Measurements from ENCODE around the gene XRN2. TPM values are rescaled to one million over a fixed set of nuclear protein-coding genes. Genes with fewer than 3 reads are reported as not detected.

The XRN2 gene
- polyA plus RNA-seq, 1 donor from 2014 or later, result 142 TPM

DNA sequence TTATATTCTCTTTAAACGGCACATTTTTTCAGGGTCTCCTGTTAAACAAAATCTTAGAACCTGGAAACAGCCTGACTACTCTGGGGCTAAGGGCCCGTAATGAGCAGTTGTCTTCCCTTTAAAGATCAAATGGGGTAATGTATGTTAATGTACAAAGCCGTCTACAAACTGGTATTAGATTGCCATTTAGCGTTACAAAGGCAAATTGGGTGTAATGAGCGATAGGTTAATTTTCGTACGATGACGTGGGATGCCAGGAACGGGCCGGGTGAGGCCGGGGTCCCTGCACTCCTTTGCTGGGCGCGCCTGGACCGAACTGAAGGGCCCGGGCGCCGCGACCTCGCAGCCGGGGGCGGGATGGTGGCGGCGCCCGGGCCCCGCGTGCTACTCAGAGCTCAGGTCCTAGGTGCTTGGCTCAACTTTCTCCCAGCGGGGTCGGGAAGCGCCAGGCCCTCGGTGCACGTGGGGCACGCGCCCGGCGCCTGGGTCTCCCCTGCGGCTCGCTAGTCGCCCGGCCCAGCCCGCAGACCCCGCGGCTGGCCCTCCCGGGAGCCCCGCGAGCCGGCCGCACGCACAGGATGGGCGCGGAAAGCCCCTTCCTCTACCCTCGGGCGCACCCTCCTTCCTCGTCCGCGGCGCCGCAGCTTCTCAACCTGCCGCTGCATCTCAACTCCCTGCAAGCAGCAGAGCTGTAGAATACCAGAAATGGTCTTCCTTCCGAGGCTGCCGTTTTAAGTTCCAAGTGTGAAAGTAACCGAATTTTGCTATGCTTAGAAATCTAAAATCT is 88.2 kb downstream of the XRN2 start (continued):
- TF ChIP-seq EZH2 (IDR thresholded peaks at IDR 0.05; ENCODE audit: borderline replicate concordance, insufficient read depth, low read length, poor library complexity, severe bottlenecking) (no peak), TAF1 (IDR thresholded peaks at IDR 0.05; ENCODE audit: low read depth) (no peak)

DNA sequence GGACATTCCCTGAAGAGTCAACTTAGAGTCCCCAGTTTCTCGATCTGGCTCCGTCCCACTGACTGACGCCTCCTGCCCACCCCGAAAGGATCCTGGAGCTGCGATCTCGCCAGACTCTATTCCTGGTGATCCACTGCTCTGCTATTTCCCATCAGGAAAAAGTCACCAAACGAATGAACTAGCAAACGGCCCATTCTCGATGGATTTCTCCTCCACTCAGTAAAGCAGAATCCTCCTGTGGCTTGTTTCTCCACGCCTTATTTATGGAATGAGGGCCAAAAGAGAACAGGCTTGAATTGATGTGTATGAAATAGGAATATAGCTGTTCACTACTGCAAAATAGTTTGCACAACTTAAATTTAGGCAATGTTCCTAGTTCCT is 88.8 kb downstream of the XRN2 start:
- Histone ChIP-seq H3K4me3 (ENCODE audit: low read length) (no peak overlapping the region), H2AFZ (ENCODE audit: low read depth, low read length) (no peak overlapping the region), H3F3A (ENCODE audit: insufficient read depth, low read length, poor library complexity, severe bottlenecking) (no peaks in the 10 kb centered on the region), H3K27ac (ENCODE audit: low read length) (no peak overlapping the region), H3K9me2 (ENCODE audit: insufficient read depth, low read length) (no peaks in the 10 kb centered on the region), H3K27me3 (ENCODE audit: insufficient read depth, low read depth, low read length) (peaks cover 68% of the 10 kb centered on the region), H4K20me1 (ENCODE audit: insufficient read depth) (no peaks in the 10 kb centered on the region), H3K79me2 (replicated peaks; ENCODE audit: insufficient read depth, low read length) (no peaks in the 10 kb centered on the region), H3K9ac (ENCODE audit: low read length) (no peak overlapping the region), H3K9me3 (ENCODE audit: low read length) (no peaks in the 10 kb centered on the region), H3K4me2 (ENCODE audit: low read length) (no peak overlapping the region), H3K36me3 (ENCODE audit: insufficient read depth, low read length) (peaks cover 4% of the 10 kb centered on the region)
- TF ChIP-seq REST (IDR thresholded peaks at IDR 0.05; ENCODE audit: borderline replicate concordance) (no peak), POLR2AphosphoS5 (IDR thresholded peaks at IDR 0.05) (peak; percentile 51), RAD21 (conservative IDR thresholded peaks at IDR 0.05) (no peak), TAF1 (IDR thresholded peaks at IDR 0.05; ENCODE audit: low read depth) (no peak)

- H3K4me2 ChIP-seq (ENCODE audit: low read length), result no peak overlapping the region
- H3F3A ChIP-seq (ENCODE audit: insufficient read depth, low read length, poor library complexity, severe bottlenecking), result no peaks in the 10 kb centered on the region
- no peaks in the 10 kb centered on the region for H4K20me1 ChIP-seq (ENCODE audit: insufficient read depth)
- no peak overlapping the region for H3K9ac ChIP-seq (ENCODE audit: low read length)
- peaks cover 79% of the 10 kb centered on the region for H3K27me3 ChIP-seq (ENCODE audit: insufficient read depth, low read depth, low read length)
- H3K9me3 ChIP-seq (ENCODE audit: low read length), result no peaks in the 10 kb centered on the region
- no peak for TF ChIP-seq MXI1 (conservative IDR thresholded peaks at IDR 0.05; ENCODE audit: poor library complexity, severe bottlenecking)
- no peak for TF ChIP-seq RAD21 (conservative IDR thresholded peaks at IDR 0.05)
- no peak for TF ChIP-seq EP300 (conservative IDR thresholded peaks at IDR 0.05; ENCODE audit: poor library complexity, severe bottlenecking)
- no peak for TF ChIP-seq CTCF (IDR thresholded peaks at IDR 0.05; ENCODE audit: poor library complexity, severe bottlenecking)
- no peak for TF ChIP-seq TAF1 (IDR thresholded peaks at IDR 0.05; ENCODE audit: low read depth)
- no peak for TF ChIP-seq POLR2AphosphoS5 (IDR thresholded peaks at IDR 0.05)
- no peak for TF ChIP-seq EZH2 (IDR thresholded peaks at IDR 0.05; ENCODE audit: borderline replicate concordance, insufficient read depth, low read length, poor library complexity, severe bottlenecking)
- TF ChIP-seq SMC3 (conservative IDR thresholded peaks at IDR 0.05; ENCODE audit: poor library complexity), result no peak
- no peak for TF ChIP-seq REST (IDR thresholded peaks at IDR 0.05; ENCODE audit: borderline replicate concordance)
- H3K36me3 ChIP-seq (ENCODE audit: insufficient read depth, low read length), result peaks cover 4% of the 10 kb centered on the region
- no peaks in the 10 kb centered on the region for H3K79me2 ChIP-seq (replicated peaks; ENCODE audit: insufficient read depth, low read length)
- no peaks in the 10 kb centered on the region for H3K9me2 ChIP-seq (ENCODE audit: insufficient read depth, low read length)
- no peak overlapping the region for H3K27ac ChIP-seq (ENCODE audit: low read length)
- H2AFZ ChIP-seq (ENCODE audit: low read depth, low read length), result no peak overlapping the region
- H3K4me3 ChIP-seq (ENCODE audit: low read length), result no peak overlapping the region
These were observed 90.0 kb downstream of the XRN2 start for GRCh38 chr20:21393166-21393565.

All from neural cell (in vitro differentiated cells).